H1 (cell line): ENCODE results near the gene GRK5. TPM values are rescaled to one million over a fixed set of nuclear protein-coding genes. Genes with fewer than 3 reads are reported as not detected.

Experiments used
- CTCF ChIA-PET: fragments of 300-600 bp; sonication (Branson Sonifier 250); formaldehyde crosslinking; loops from one replicate; lab custom pipeline; 2021; ENCODE audit not compliant: partially characterized antibody; lab: Charles Lee
- POLR2A ChIA-PET: fragments of 300-600 bp; sonication (Branson Sonifier 250); formaldehyde crosslinking; loops from one replicate; lab custom pipeline; 2021; ENCODE audit warnings: inconsistent platforms; ENCODE audit not compliant: partially characterized antibody; lab: Charles Lee
- DNase-seq, 2 experiments: peaks; one replicate each; pipeline versions ENCODE4 v3.0.0 to v3.0.0-alpha.2; 2010 to 2022; ENCODE audit warnings: low spot score in 2 of 2, low read depth in 1 of 2, mixed read lengths in 1 of 2
- FAIRE-seq: peaks from 2 replicates; lab custom pipeline; 2011; peaks lifted over from hg19 to GRCh38; lab: Jason Lieb, UNC
- H2AFZ ChIP-seq: 2 replicates; pipeline ENCODE4 v1.8.1; 2012; ENCODE audit warnings: low read length, inconsistent platforms
- H2AK5ac ChIP-seq: 2 replicates; pipeline ENCODE4 v1.6.1; 2013; ENCODE audit warnings: low read depth, low read length
- H2BK120ac ChIP-seq: replicated peaks from 2 replicates; pipeline ENCODE3; 2013; ENCODE audit warnings: low read depth, low read length, inconsistent platforms
- H2BK12ac ChIP-seq: 2 replicates; pipeline ENCODE4 v1.6.1; 2013; ENCODE audit warnings: low read depth, low read length
- H2BK15ac ChIP-seq: 2 replicates; pipeline ENCODE4 v1.6.1; 2013; ENCODE audit warnings: low read length
- H2BK20ac ChIP-seq: 2 replicates; pipeline ENCODE4 v1.6.1; 2013; ENCODE audit warnings: low read length
- H2BK5ac ChIP-seq: 2 replicates; pipeline ENCODE4 v1.6.1; 2013; ENCODE audit warnings: low read depth, low read length
- H3K14ac ChIP-seq: 2 replicates; pipeline ENCODE4 v1.6.1; 2013; ENCODE audit warnings: inconsistent platforms; ENCODE audit not compliant: insufficient read length
- H3K18ac ChIP-seq: 2 replicates; pipeline ENCODE4 v1.6.1; 2013; ENCODE audit warnings: low read length; ENCODE audit errors: extremely low read depth
- H3K23ac ChIP-seq: 2 replicates; pipeline ENCODE4 v1.6.1; 2013; ENCODE audit warnings: inconsistent platforms; ENCODE audit not compliant: insufficient read length
- H3K23me2 ChIP-seq: 2 replicates; pipeline ENCODE4 v1.6.1; 2013; ENCODE audit warnings: low read depth, low read length
- H3K27ac ChIP-seq: 2 replicates; pipeline ENCODE4 v1.6.1; 2011; ENCODE audit warnings: low read depth, low read length, inconsistent platforms
- H3K27me3 ChIP-seq, 4 experiments: replicated peaks in 1 of 4; 1 replicate in 1 of 4; 2 replicates in 3 of 4; pipeline versions ENCODE4 v1.6.1 to v1.8.1; 2011 to 2013; ENCODE audit warnings: low read length in 3 of 4, mild to moderate bottlenecking in 3 of 4, inconsistent platforms in 2 of 4, mixed read lengths in 2 of 4, moderate library complexity in 1 of 4; ENCODE audit not compliant: control insufficient read depth in 3 of 4, insufficient read depth in 3 of 4; ENCODE audit errors: extremely low read depth in 1 of 4
- H3K36me3 ChIP-seq, 4 experiments: 2 replicates each; pipeline versions ENCODE4 v1.6.1 to v1.8.1; 2011 to 2013; ENCODE audit warnings: mild to moderate bottlenecking in 4 of 4, low read length in 3 of 4, moderate library complexity in 2 of 4, control low read depth in 1 of 4, inconsistent platforms in 1 of 4; ENCODE audit not compliant: insufficient read depth in 4 of 4, control insufficient read depth in 2 of 4
- H3K4ac ChIP-seq: replicated peaks from 2 replicates; pipeline ENCODE3; 2013; ENCODE audit warnings: low read length, low read depth, mixed read lengths, inconsistent platforms; ENCODE audit not compliant: insufficient read length
- H3K4me1 ChIP-seq, 4 experiments: replicated peaks in 1 of 4; 1 replicate in 1 of 4; 2 replicates in 3 of 4; pipeline versions ENCODE4 v1.6.1 to v1.8.1; 2011 to 2013; ENCODE audit warnings: low read length in 3 of 4, inconsistent platforms in 2 of 4, mixed read lengths in 1 of 4; ENCODE audit not compliant: insufficient read depth in 4 of 4, control insufficient read depth in 3 of 4
- H3K4me2 ChIP-seq, 2 experiments: 2 replicates each; pipeline versions ENCODE4 v1.6.1 to v1.8.1; 2011 to 2013; ENCODE audit warnings: low read depth in 2 of 2, low read length in 2 of 2, control low read depth in 1 of 2, inconsistent platforms in 1 of 2, mild to moderate bottlenecking in 1 of 2; ENCODE audit not compliant: insufficient read depth in 1 of 2
- H3K4me3 ChIP-seq, 4 experiments: fragments of 200-600, 300-600 bp in 1 of 4; sonication (generic), shearing (Covaris generic), sonication (Bioruptor Twin) in 1 of 4; 2 replicates each; pipeline versions ENCODE4 v1.5.1 to v1.8.1; 2011 to 2016; ENCODE audit warnings: low read length in 4 of 4, low read depth in 3 of 4, control low read depth in 2 of 4, inconsistent platforms in 2 of 4, mild to moderate bottlenecking in 2 of 4, mixed read lengths in 1 of 4, moderate library complexity in 1 of 4; ENCODE audit not compliant: insufficient read depth in 2 of 4; ENCODE audit errors: extremely low read depth in 1 of 4
- H3K56ac ChIP-seq: replicated peaks from 2 replicates; pipeline ENCODE3; 2013; ENCODE audit warnings: low read depth, mild to moderate bottlenecking, mixed read lengths, low read length, inconsistent platforms; ENCODE audit not compliant: insufficient read length
- H3K79me1 ChIP-seq: 2 replicates; pipeline ENCODE4 v1.6.1; 2013; ENCODE audit warnings: low read depth, low read length, control low read depth
- H3K79me2 ChIP-seq, 2 experiments: 2 replicates each; pipeline versions ENCODE4 v1.6.1 to v1.8.1; 2012 to 2013; ENCODE audit warnings: low read length in 2 of 2, mild to moderate bottlenecking in 2 of 2, inconsistent platforms in 1 of 2; ENCODE audit not compliant: insufficient read depth in 2 of 2, control insufficient read depth in 1 of 2
- H3K9ac ChIP-seq, 4 experiments: replicated peaks in 1 of 4; 1 replicate in 1 of 4; 2 replicates in 3 of 4; pipeline versions ENCODE4 v1.6.1 to v1.8.1; 2011 to 2013; ENCODE audit warnings: low read depth in 3 of 4, low read length in 3 of 4, control low read depth in 2 of 4, mild to moderate bottlenecking in 2 of 4, moderate library complexity in 2 of 4, inconsistent platforms in 1 of 4; ENCODE audit errors: extremely low read depth in 1 of 4
- H3K9me3 ChIP-seq, 2 experiments: 2 replicates each; pipeline versions ENCODE4 v1.6.1 to v1.8.1; 2012 to 2013; ENCODE audit warnings: mild to moderate bottlenecking in 2 of 2, moderate library complexity in 2 of 2, control low read depth in 1 of 2, inconsistent platforms in 1 of 2, low read depth in 1 of 2, low read length in 1 of 2, mixed read lengths in 1 of 2; ENCODE audit not compliant: insufficient read depth in 2 of 2
- H4K20me1 ChIP-seq, 2 experiments: replicated peaks in 1 of 2; 2 replicates each; pipeline versions ENCODE3 to v1.8.1; 2011 to 2013; ENCODE audit warnings: inconsistent platforms in 2 of 2, low read length in 2 of 2, mild to moderate bottlenecking in 1 of 2; ENCODE audit not compliant: insufficient read depth in 2 of 2, control insufficient read depth in 1 of 2
- H4K5ac ChIP-seq: 2 replicates; pipeline ENCODE4 v1.6.1; 2013; ENCODE audit warnings: low read length, low read depth, mixed read lengths, inconsistent platforms; ENCODE audit not compliant: insufficient read length
- H4K8ac ChIP-seq: 2 replicates; pipeline ENCODE4 v1.8.0; 2013; ENCODE audit warnings: mild to moderate bottlenecking, moderate library complexity, low read length, inconsistent platforms; ENCODE audit not compliant: insufficient read depth; ENCODE audit errors: extremely low read depth
- H4K91ac ChIP-seq: replicated peaks from 2 replicates; pipeline ENCODE3; 2013; ENCODE audit warnings: low read length, mixed read lengths, inconsistent platforms; ENCODE audit not compliant: insufficient read length
- CBX8 ChIP-seq: fragments of 300-800, 300-1000 bp; sonication (generic); IDR thresholded peaks from 2 replicates; pipeline ENCODE4 v1.7.1; 2016; ENCODE audit warnings: low read depth, low read length, borderline replicate concordance
- EGR1 ChIP-seq: IDR thresholded peaks from 2 replicates; pipeline ENCODE4 v1.6.1; 2011; ENCODE audit warnings: low read depth, low read length, borderline replicate concordance
- HDAC2 ChIP-seq, 2 experiments: fragments of 300-600 bp in 1 of 2; sonication (generic) in 1 of 2; IDR thresholded peaks; 2 replicates each; pipeline ENCODE4 v1.6.1; 2011 to 2012; ENCODE audit warnings: low read depth in 2 of 2, low read length in 2 of 2, mild to moderate bottlenecking in 2 of 2, moderate library complexity in 2 of 2, borderline replicate concordance in 1 of 2, inconsistent platforms in 1 of 2
- JUN ChIP-seq: IDR thresholded peaks from 2 replicates; pipeline ENCODE4 v1.6.1; 2011; ENCODE audit warnings: low read depth, mild to moderate bottlenecking, improper control_type of control experiment, low read length
- MAFK ChIP-seq: IDR thresholded peaks from 2 replicates; pipeline ENCODE4 v1.6.1; 2012; ENCODE audit warnings: low read depth, mild to moderate bottlenecking, improper control_type of control experiment, low read length
- POLR2A ChIP-seq, 2 experiments: IDR thresholded peaks; 1 replicate in 1 of 2; 2 replicates in 1 of 2; pipeline ENCODE4 v1.6.1; 2011; ENCODE audit warnings: low read depth in 2 of 2, low read length in 2 of 2, mild to moderate bottlenecking in 2 of 2; ENCODE audit errors: control extremely low read depth in 1 of 2
- POLR2AphosphoS5 ChIP-seq: IDR thresholded peaks from 2 replicates; pipeline ENCODE4 v1.6.1; 2011; ENCODE audit warnings: low read depth, low read length
- RNF2 ChIP-seq: fragments of 200-900, 300-1000 bp; sonication (generic); IDR thresholded peaks from 2 replicates; pipeline ENCODE4 v1.7.1; 2016; ENCODE audit warnings: borderline replicate concordance, low read depth, mild to moderate bottlenecking, antibody characterized with exemption, low read length; ENCODE audit not compliant: poor library complexity, severe bottlenecking; ENCODE audit errors: missing control alignments
- SP4 ChIP-seq: IDR thresholded peaks from 2 replicates; pipeline ENCODE4 v1.6.1; 2012; ENCODE audit warnings: low read length, inconsistent platforms
- TAF1 ChIP-seq: IDR thresholded peaks from 2 replicates; pipeline ENCODE4 v1.6.1; 2011; ENCODE audit warnings: mild to moderate bottlenecking, low read depth, low read length
- WGBS, 2 experiments: shearing (Covaris generic) in 1 of 2; methylation state at CpG; one replicate each; pipeline versions ENCODE4 v1.1.6 to v1.1.7; 2013 to 2015; ENCODE audit warnings: low lambda C conversion rate in 2 of 2, mixed read lengths in 2 of 2, inconsistent platforms in 1 of 2, low coverage in 1 of 2, missing lambda C conversion rate in 1 of 2; ENCODE audit not compliant: insufficient replicate concordance in 2 of 2, insufficient coverage in 1 of 2, insufficient read length in 1 of 2; ENCODE audit errors: extremely low coverage in 1 of 2, missing lambda C conversion rate in 1 of 2; 5-methylcytosine and 5-hydroxymethylcytosine counted together
- polyA plus RNA-seq, 7 experiments: library from polyadenylated mRNA; depleted of rRNA in 3 of 7; stranded (reverse) in 5 of 7; unstranded in 2 of 7; fragments of >200 nt in 5 of 7; fragments of 200-250 nt in 2 of 7; gene quantifications; 1 replicate in 5 of 7; 2 replicates in 1 of 7; 4 replicates in 1 of 7; pipeline versions ENCODE4 v1.2.1 to v1.2.3, GENCODE V29; 2011 to 2013; ENCODE audit warnings: missing spikeins in 2 of 7, mixed read lengths in 2 of 7
- total RNA-seq: library from RNA; stranded (reverse); fragmentation: NEBNext Ultra II Directional; extraction: Animal tissue kit (Norgen Biotek cat#: 25700); gene quantifications from 2 replicates; pipeline ENCODE4 v1.2.1, GENCODE V29; 2021
- TF ChIP-seq, protein P1 (sequence below): IDR thresholded peaks from 2 replicates; pipeline ENCODE4 v1.6.1; 2012; ENCODE audit warnings: inconsistent platforms
- TF ChIP-seq, protein P2 (sequence below): IDR thresholded peaks from 2 replicates; pipeline ENCODE4 v1.6.1; 2011; ENCODE audit warnings: low read depth, mild to moderate bottlenecking, low read length; ENCODE audit not compliant: insufficient read depth

The GRK5 gene
- total and polyA plus RNA-seq, 2 of the 8 experiments (the other 6 are each of a cell fraction or from before 2014, with no cell fraction given) = 0.54 to 2.5 TPM

DNA sequence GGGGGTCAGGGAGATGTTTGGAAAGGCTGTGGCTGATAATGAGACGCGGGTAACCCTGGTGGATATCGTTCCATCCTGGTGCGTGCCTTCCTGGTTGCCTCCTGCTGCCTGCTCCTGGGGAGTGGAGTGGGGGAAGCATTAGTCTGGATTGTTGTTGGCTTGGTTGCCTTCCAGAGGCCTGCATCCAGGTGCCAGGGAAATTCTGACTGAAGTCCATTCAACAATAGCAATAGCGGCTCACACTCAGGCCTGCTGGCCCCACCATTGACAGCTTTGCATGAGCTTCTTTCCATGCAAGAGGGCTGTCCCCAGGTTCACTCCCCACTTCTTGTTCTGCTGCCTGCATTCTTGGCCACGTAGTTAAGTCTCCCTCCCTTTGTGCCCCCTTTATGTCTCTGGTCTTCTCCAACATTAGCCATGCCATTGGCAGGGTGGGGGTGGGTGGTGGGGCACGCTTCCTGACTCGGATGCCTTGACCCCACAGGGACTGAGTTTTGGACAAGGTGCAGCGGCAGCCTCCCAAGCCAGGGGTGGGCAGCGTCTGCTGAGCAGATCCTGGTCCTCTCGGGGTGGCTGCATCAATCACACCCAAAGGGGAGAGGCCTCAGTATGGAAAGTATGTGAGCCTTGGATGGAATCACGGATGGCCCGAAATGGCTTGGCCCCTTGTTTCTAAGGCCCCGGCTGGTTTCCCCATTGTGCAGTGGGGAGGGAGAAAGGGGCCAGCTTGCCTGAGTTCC is 150.2 kb downstream of the GRK5 start:
- FAIRE-seq = no peak
- CTCF ChIA-PET = interaction anchor here (1.0 to 4.0 kb wide), 4 partner anchors 8 to 159 kb away, joined by 3 to 24 read pairs (median 8); no protein-coding TSS in a partner anchor
- POLR2A ChIA-PET = no interaction called here
- TF ChIP-seq RNF2 = no peak
- TF ChIP-seq MAFK = no peak
- no peak for TF ChIP-seq HDAC2 (IDR thresholded peaks at IDR 0.05; ENCODE audit: borderline replicate concordance in 1 of 2, low read depth in 2 of 2, low read length in 2 of 2)
- no peak for TF ChIP-seq JUN
- TF ChIP-seq, protein P1, sequence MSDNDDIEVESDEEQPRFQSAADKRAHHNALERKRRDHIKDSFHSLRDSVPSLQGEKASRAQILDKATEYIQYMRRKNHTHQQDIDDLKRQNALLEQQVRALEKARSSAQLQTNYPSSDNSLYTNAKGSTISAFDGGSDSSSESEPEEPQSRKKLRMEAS = no peak
- TF ChIP-seq, protein P2, sequence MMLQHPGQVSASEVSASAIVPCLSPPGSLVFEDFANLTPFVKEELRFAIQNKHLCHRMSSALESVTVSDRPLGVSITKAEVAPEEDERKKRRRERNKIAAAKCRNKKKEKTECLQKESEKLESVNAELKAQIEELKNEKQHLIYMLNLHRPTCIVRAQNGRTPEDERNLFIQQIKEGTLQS = no peak
- no peak for TF ChIP-seq POLR2A (IDR thresholded peaks at IDR 0.05; ENCODE audit: control extremely low read depth in 1 of 2, low read depth in 2 of 2, low read length in 2 of 2)
- TF ChIP-seq EGR1 = no peak
- no peak for TF ChIP-seq CBX8
- no peak for TF ChIP-seq POLR2AphosphoS5
- TF ChIP-seq TAF1 = no peak
- TF ChIP-seq SP4 = no peak

More for the DNA sequence above, 150.2 kb downstream of the GRK5 start:
- no peak overlapping the region for H2BK20ac ChIP-seq
- H3K14ac ChIP-seq = no peak overlapping the region
- no peak overlapping the region for H4K5ac ChIP-seq
- no peak overlapping the region for H2BK5ac ChIP-seq
- WGBS, 2 experiments = 89% methylated on average over 11 of the region's 14 CpGs; no CpG with 5 or more reads in 1 of the 2 experiments
- no peak overlapping the region for H2BK15ac ChIP-seq
- H2AFZ ChIP-seq = no peak overlapping the region
- H3K4me2 ChIP-seq = no peak overlapping the region
- H2BK12ac ChIP-seq = no peak overlapping the region
- no peak overlapping the region for H3K4ac ChIP-seq
- H3K4me3 ChIP-seq = no peak overlapping the region
- no peak overlapping the region for H3K23ac ChIP-seq
- no peaks in the 10 kb centered on the region for H3K23me2 ChIP-seq
- H3K9ac ChIP-seq = no peak overlapping the region
- H3K9me3 ChIP-seq = peaks cover 20 to 27% of the 10 kb centered on the region in 2 experiments
- DNase-seq = no peak
- H3K79me2 ChIP-seq = no peaks in the 10 kb centered on the region
- H3K79me1 ChIP-seq = no peaks in the 10 kb centered on the region
- H2BK120ac ChIP-seq = no peak overlapping the region
- no peak overlapping the region for H4K91ac ChIP-seq
- H4K20me1 ChIP-seq = no peaks in the 10 kb centered on the region
- H3K27ac ChIP-seq = no peak overlapping the region
- no peaks in the 10 kb centered on the region for H3K27me3 ChIP-seq
- no peak overlapping the region for H3K18ac ChIP-seq
- H3K36me3 ChIP-seq = no peaks in the 10 kb centered on the region
- no peaks in the 10 kb centered on the region for H3K4me1 ChIP-seq
- H2AK5ac ChIP-seq = no peak overlapping the region
- no peak overlapping the region for H3K56ac ChIP-seq
- no peak overlapping the region; the same call in 1 of the 2 replicates for H4K8ac ChIP-seq
